Spleen (tissue), 11 donors: ENCODE results near the gene ZNF775. TPM values are rescaled to one million over a fixed set of nuclear protein-coding genes. Genes with fewer than 3 reads are reported as not detected.

ENCODE experiments used
- DNase-seq: peaks from one replicate; pipeline ENCODE4 v3.0.0-alpha.2; 2020
- H3K27ac ChIP-seq, 8 donors: fragments of 200-600 bp; sonication (generic) in 7 of 8; 1 replicate in 4 of 8; 2 replicates in 4 of 8; pipeline versions ENCODE4 v1.5.0 to v1.8.0; 2016 to 2021; ENCODE audit warnings: inconsistent platforms in 4 of 8, mild to moderate bottlenecking in 4 of 8, moderate library complexity in 1 of 8
- H3K27me3 ChIP-seq, 7 donors: fragments of 200-600 bp; sonication (generic) in 6 of 7; replicated peaks in 1 of 7; 1 replicate in 4 of 7; 2 replicates in 3 of 7; pipeline versions ENCODE4 v1.5.0 to v1.8.0; 2016 to 2021; ENCODE audit warnings: inconsistent platforms in 3 of 7, mild to moderate bottlenecking in 1 of 7
- H3K36me3 ChIP-seq, 6 donors: fragments of 200-600 bp; sonication (generic) in 5 of 6; 1 replicate in 4 of 6; 2 replicates in 2 of 6; pipeline versions ENCODE4 v1.5.0 to v1.8.0; 2016 to 2021; ENCODE audit warnings: inconsistent platforms in 2 of 6
- H3K4me1 ChIP-seq, 6 donors: fragments of 200-600 bp; sonication (generic) in 5 of 6; 1 replicate in 3 of 6; 2 replicates in 3 of 6; pipeline versions ENCODE4 v1.5.0 to v1.8.0; 2016 to 2021; ENCODE audit warnings: inconsistent platforms in 3 of 6
- H3K4me3 ChIP-seq, 8 donors: fragments of 200-600 bp; sonication (generic) in 7 of 8; 1 replicate in 4 of 8; 2 replicates in 4 of 8; pipeline versions ENCODE4 v1.5.0 to v1.8.0; 2016 to 2021; ENCODE audit warnings: inconsistent platforms in 4 of 8, mild to moderate bottlenecking in 4 of 8, moderate library complexity in 2 of 8
- H3K9me3 ChIP-seq, 8 donors: fragments of 200-600 bp; sonication (generic) in 7 of 8; 1 replicate in 4 of 8; 2 replicates in 4 of 8; pipeline versions ENCODE4 v1.5.0 to v1.8.0; 2016 to 2021; ENCODE audit warnings: inconsistent platforms in 4 of 8
- CTCF ChIP-seq, 11 experiments: fragments of 200-600 bp in 7 of 11; fragments of 450-650 bp in 4 of 11; sonication (generic) in 4 of 11; IDR thresholded peaks in 8 of 11; conservative IDR thresholded peaks in 3 of 11; 1 replicate in 7 of 11; 2 replicates in 4 of 11; pipeline versions ENCODE4 v1.4.0 to v1.8.0; 2016 to 2021; ENCODE audit warnings: antibody characterized with exemption in 11 of 11, inconsistent platforms in 4 of 11, mild to moderate bottlenecking in 1 of 11
- POLR2A ChIP-seq, 3 donors: fragments of 450-650 bp; IDR thresholded peaks; one replicate each; pipeline ENCODE4 v1.5.1; 2017; ENCODE audit warnings: antibody characterized with exemption in 3 of 3, mild to moderate bottlenecking in 1 of 3
- POLR2AphosphoS5 ChIP-seq, 3 donors: sonication (generic); formaldehyde crosslinking; IDR thresholded peaks; one replicate each; pipeline ENCODE4 v1.5.1; 2017; ENCODE audit warnings: antibody characterized with exemption in 3 of 3
- WGBS, 5 donors: extraction: QIAGEN DNeasy Blood & Tissue Kit in 3 of 5; methylation state at CpG; one replicate each; pipeline versions ENCODE4 v1.1.5 to v1.1.7; 2013 to 2018; 5-methylcytosine and 5-hydroxymethylcytosine counted together
- intact Hi-C: fragments of 100-400 bp; cut with DNase I; formaldehyde crosslinking; loops from one replicate; pipeline ENCODE4 v1.15.0; 2023; ENCODE audit warnings: low total_unique reads
- polyA plus RNA-seq, 3 donors: library from polyadenylated mRNA; stranded (reverse); fragments of 200-250 nt; gene quantifications; one replicate each; pipeline ENCODE4 v1.2.1, GENCODE V29; 2013
- total RNA-seq, 7 donors: library from RNA; depleted of rRNA in 3 of 7; stranded (reverse); fragments of >200 nt in 3 of 7; fragmentation: NEBNext Ultra II Directional in 4 of 7; extraction: Animal tissue kit (Norgen Biotek cat#: 25700) in 4 of 7; gene quantifications; one replicate each; pipeline versions ENCODE4 v1.1.0 to v1.2.1, GENCODE V29; 2016 to 2021
- donor health status: healthy with polysubstance abuse.
- donor health status: DM: no; HTN: no; CAD: no; lungs with moderate emphysema.
- donor health status: DM: no; HTN: no; CAD: no.
- donor health status: Bipolar disorder and iron deficiency.
- donor health status: healthy.
- donor health status: DM: no; HTN: no; CAD: no.
- donor health status: DM: yes; HTN: yes; CAD: no.

Gene ZNF775
- total and polyA plus RNA-seq, 10 donors: 2.0 to 5.7 (median 4.2) TPM

GRCh38 chr7:150417863-150418262 lies 38.7 kb downstream of the ZNF775 start:
- H3K36me3 ChIP-seq: peaks cover 0 to under 1% (median 0%) of the 10 kb centered on the region in 6 donors
- WGBS, 5 donors: 93 to 97% (median 95%) methylated on average over 6 of the region's 6 CpGs
- H3K4me3 ChIP-seq: no peak overlapping the region
- H3K9me3 ChIP-seq: no peaks in the 10 kb centered on the region
- no peak overlapping the region for H3K27ac ChIP-seq
- no peak for DNase-seq
- intact Hi-C loops: no loop called here
- no peak for TF ChIP-seq CTCF (IDR thresholded peaks at IDR 0.05 in 8 of 11, conservative IDR thresholded peaks at IDR 0.05 in 3 of 11)
- no peak for TF ChIP-seq POLR2AphosphoS5 (IDR thresholded peaks at IDR 0.05)
- no peak for TF ChIP-seq POLR2A (IDR thresholded peaks at IDR 0.05)
- peaks cover 0 to 12% (median 7%) of the 10 kb centered on the region in 6 donors for H3K4me1 ChIP-seq
- no peaks in the 10 kb centered on the region for H3K27me3 ChIP-seq

GRCh38 chr7:150420242-150420641 lies 41.1 kb downstream of the ZNF775 start:
- no peak for TF ChIP-seq POLR2AphosphoS5 (IDR thresholded peaks at IDR 0.05)
- no peak for TF ChIP-seq CTCF (IDR thresholded peaks at IDR 0.05 in 8 of 11, conservative IDR thresholded peaks at IDR 0.05 in 3 of 11)
- no peak for TF ChIP-seq POLR2A (IDR thresholded peaks at IDR 0.05)
- no peaks in the 10 kb centered on the region for H3K36me3 ChIP-seq
- no peaks in the 10 kb centered on the region for H3K9me3 ChIP-seq
- no peak overlapping the region for H3K27ac ChIP-seq
- no peak for DNase-seq
- H3K4me1 ChIP-seq: peaks cover 0 to 12% (median 7%) of the 10 kb centered on the region in 6 donors
- H3K27me3 ChIP-seq: no peaks in the 10 kb centered on the region
- no peak overlapping the region for H3K4me3 ChIP-seq
- intact Hi-C loops: loop anchor here (2.0 kb wide), 1 partner anchor 63 kb away; no protein-coding TSS in a partner anchor
- WGBS, 5 donors: 81 to 90% (median 86%) methylated on average over 2 of the region's 2 CpGs

DNA sequence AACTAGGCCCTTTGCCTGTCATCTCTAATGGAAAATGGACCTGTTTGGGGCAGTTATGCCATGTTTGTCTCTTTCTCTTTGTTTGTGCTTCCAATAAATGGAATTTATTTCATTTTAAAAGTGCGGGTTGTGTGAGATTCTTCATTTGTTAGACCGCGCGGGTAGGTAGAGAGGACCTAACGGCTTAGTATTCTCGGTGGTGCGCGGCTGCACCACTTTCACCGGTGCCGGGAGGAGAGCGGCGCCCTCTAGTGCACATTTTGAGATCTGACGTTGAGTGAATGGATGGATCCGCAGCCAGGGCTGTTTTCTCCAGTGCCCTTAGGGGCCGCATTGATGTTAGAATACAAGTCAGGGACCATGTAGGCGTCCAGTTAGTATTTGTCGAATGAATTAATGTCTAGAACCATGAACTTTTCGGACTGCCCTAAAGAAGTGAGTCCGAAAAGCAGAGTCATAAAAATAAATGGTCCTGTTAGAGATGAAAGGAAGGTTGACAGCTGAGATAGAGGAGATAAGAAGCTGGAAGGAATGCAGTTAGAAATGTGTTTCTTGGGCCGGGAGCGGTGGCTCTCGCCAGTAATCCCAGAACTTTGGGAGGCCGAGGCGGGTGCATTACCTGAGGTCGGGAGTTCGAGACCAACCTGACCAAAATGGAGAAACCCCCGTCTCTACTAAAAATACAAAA lies 42.0 kb downstream of the ZNF775 start:
- no peaks in the 10 kb centered on the region for H3K9me3 ChIP-seq

More for the DNA sequence above, 42.0 kb downstream of the ZNF775 start:
- 21 to 25% (median 24%) methylated on average over 27 of the region's 27 CpGs for WGBS, 5 donors
- Histone ChIP-seq H3K27me3 (no peaks in the 10 kb centered on the region), H3K4me3 (peak overlapping the region in 1 of 8 donors; percentile 28), H3K4me1 (peaks cover 0 to 12% (median 7%) of the 10 kb centered on the region in 6 donors), H3K36me3 (no peaks in the 10 kb centered on the region), H3K27ac (no peak overlapping the region)
- DNase-seq: peak; percentile 94
- TF ChIP-seq CTCF (IDR thresholded peaks at IDR 0.05 in 8 of 11, conservative IDR thresholded peaks at IDR 0.05 in 3 of 11): peak; percentile 73 to 94 (median 85)
- TF ChIP-seq POLR2A (IDR thresholded peaks at IDR 0.05): no peak
- peak in 2 of 3 donors; percentile 53 to 63 for TF ChIP-seq POLR2AphosphoS5 (IDR thresholded peaks at IDR 0.05)
- intact Hi-C loops: loop anchor here (2.0 kb wide), 1 partner anchor 64 kb away; no protein-coding TSS in a partner anchor
